ENCODE data around the gene NCOA3. TPM values are rescaled to one million over a fixed set of nuclear protein-coding genes. Genes with fewer than 3 reads are reported as not detected.

Gene NCOA3
- total and polyA plus RNA-seq, 2 of the 8 experiments (the other 6 are each of a cell fraction or from before 2014, with no cell fraction given): 7.9 to 24.7 TPM

GRCh38 chr20:47544240-47544639, 42.6 kb downstream of the NCOA3 start:
- Histone ChIP-seq H4K20me1 (replicated peaks in 1 of 2; ENCODE audit: control insufficient read depth in 1 of 2, insufficient read depth in 2 of 2, low read length in 2 of 2) (peaks cover 0 to 2% of the 10 kb centered on the region in 2 experiments), H2AFZ (ENCODE audit: low read length) (no peak overlapping the region), H3K4me2 (ENCODE audit: insufficient read depth in 1 of 2, low read depth in 2 of 2, low read length in 2 of 2) (no peak overlapping the region), H3K9me3 (ENCODE audit: insufficient read depth in 2 of 2, low read depth in 1 of 2, low read length in 1 of 2) (no peaks in the 10 kb centered on the region), H2BK12ac (ENCODE audit: low read depth, low read length) (no peak overlapping the region), H3K4ac (replicated peaks; ENCODE audit: insufficient read length, low read depth, low read length) (no peak overlapping the region), H3K27ac (ENCODE audit: low read depth, low read length) (no peak overlapping the region), H3K79me1 (ENCODE audit: low read depth, low read length) (peaks cover 12% of the 10 kb centered on the region), H4K8ac (ENCODE audit: extremely low read depth, insufficient read depth, low read length) (no peak overlapping the region), H2BK15ac (ENCODE audit: low read length) (no peak overlapping the region), H3K14ac (ENCODE audit: insufficient read length) (no peak overlapping the region), H3K27me3 (replicated peaks in 1 of 4; ENCODE audit: control insufficient read depth in 3 of 4, extremely low read depth in 1 of 4, insufficient read depth in 3 of 4, low read length in 3 of 4) (no peaks in the 10 kb centered on the region), H3K56ac (replicated peaks; ENCODE audit: insufficient read length, low read depth, low read length) (no peak overlapping the region), H3K4me3 (ENCODE audit: extremely low read depth in 1 of 4, insufficient read depth in 2 of 4, low read depth in 3 of 4, low read length in 4 of 4) (no peak overlapping the region), H3K36me3 (ENCODE audit: control insufficient read depth in 2 of 4, insufficient read depth in 4 of 4, low read length in 3 of 4) (no peaks in the 10 kb centered on the region), H3K23me2 (ENCODE audit: low read depth, low read length) (no peaks in the 10 kb centered on the region), H2BK20ac (ENCODE audit: low read length) (no peak overlapping the region), H3K9ac (replicated peaks in 1 of 4; ENCODE audit: extremely low read depth in 1 of 4, low read depth in 3 of 4, low read length in 3 of 4) (no peak overlapping the region), H3K18ac (ENCODE audit: extremely low read depth, low read length) (no peak overlapping the region), H3K23ac (ENCODE audit: insufficient read length) (no peak overlapping the region), H3K4me1 (replicated peaks in 1 of 4; ENCODE audit: control insufficient read depth in 3 of 4, insufficient read depth in 4 of 4, low read length in 3 of 4) (peaks cover 0 to 13% (median 1%) of the 10 kb centered on the region in 4 experiments; a peak in 5 of 7 replicates), H4K91ac (replicated peaks; ENCODE audit: insufficient read length, low read length) (no peak overlapping the region), H3K79me2 (ENCODE audit: control insufficient read depth in 1 of 2, insufficient read depth in 2 of 2, low read length in 2 of 2) (peaks cover 0 to 77% of the 10 kb centered on the region in 2 experiments; a peak in 3 of 4 replicates), H4K5ac (ENCODE audit: insufficient read length, low read depth, low read length) (no peak overlapping the region), H2BK5ac (ENCODE audit: low read depth, low read length) (no peak overlapping the region), H2BK120ac (replicated peaks; ENCODE audit: low read depth, low read length) (no peak overlapping the region), H2AK5ac (ENCODE audit: low read depth, low read length) (no peak overlapping the region)
- DNase-seq (ENCODE audit: low read depth in 1 of 2, low spot score in 2 of 2) (no peak), FAIRE-seq (no peak)
- TF ChIP-seq KDM5A (IDR thresholded peaks at IDR 0.05; ENCODE audit: low read length): no peak
- TF ChIP-seq CBX5 (IDR thresholded peaks at IDR 0.05; ENCODE audit: low read depth, low read length): no peak
- no peak for TF ChIP-seq MAFK (IDR thresholded peaks at IDR 0.05; ENCODE audit: low read depth, low read length)
- no peak for TF ChIP-seq SP1 (IDR thresholded peaks at IDR 0.05; ENCODE audit: low read depth, low read length)
- no peak for TF ChIP-seq EZH2 (IDR thresholded peaks at IDR 0.05; ENCODE audit: low read depth, low read length, severe bottlenecking)
- no peak for TF ChIP-seq BCL11A (IDR thresholded peaks at IDR 0.05; ENCODE audit: low read depth in 2 of 2, low read length in 2 of 2)
- no peak for TF ChIP-seq CHD1 (IDR thresholded peaks at IDR 0.05; ENCODE audit: low read depth, low read length)
- TF ChIP-seq SAP30 (IDR thresholded peaks at IDR 0.05; ENCODE audit: insufficient read depth, insufficient replicate concordance, low read length): no peak
- TF ChIP-seq TBP (IDR thresholded peaks at IDR 0.05; ENCODE audit: low read depth, low read length): no peak
- TF ChIP-seq TAF1 (IDR thresholded peaks at IDR 0.05; ENCODE audit: low read depth, low read length): no peak
- TF ChIP-seq CTBP2 (IDR thresholded peaks at IDR 0.05; ENCODE audit: borderline replicate concordance, insufficient read depth, insufficient read length, low read length): no peak
- no peak for TF ChIP-seq CEBPB (IDR thresholded peaks at IDR 0.05; ENCODE audit: low read depth, low read length)
- CTCF ChIA-PET (ENCODE audit: partially characterized antibody): interaction anchor here (0.8 to 2.6 kb wide), 3 partner anchors 8 to 42 kb away, joined by 3 to 12 read pairs (median 3); partner anchors contain the start of gene NCOA3
- POLR2A ChIA-PET (ENCODE audit: partially characterized antibody): no interaction called here
- 100% methylated on average over 1 of the region's 2 CpGs; no CpG with 5 or more reads in 1 of the 2 experiments for WGBS, 2 experiments (ENCODE audit: extremely low coverage in 1 of 2, insufficient coverage in 1 of 2, insufficient read length in 1 of 2, insufficient replicate concordance in 2 of 2, low coverage in 1 of 2, low lambda C conversion rate in 2 of 2, missing lambda C conversion rate in 1 of 2)
